HG02571 (cell line): ENCODE measurements around the gene CADPS.

Source experiments
- ATAC-seq: cut with Tn5 transposase; IDR thresholded peaks from one replicate; pipeline ENCODE4 v1.9.1; 2021; ENCODE audit warnings: mild to moderate bottlenecking, moderate library complexity; ENCODE audit not compliant: unreplicated experiment

The CADPS gene

GRCh38 chr3:62655056-62655690 lies 220.0 kb downstream of the CADPS start:
- no peak for ATAC-seq

GRCh38 chr3:62653796-62654195 lies 221.4 kb downstream of the CADPS start:
- no peak for ATAC-seq

GRCh38 chr3:62647711-62648110 lies 227.5 kb downstream of the CADPS start:
- ATAC-seq, result no peak

- ATAC-seq, result no peak
Observed at GRCh38 chr3:62644493-62644892, 230.7 kb downstream of the CADPS start.

- ATAC-seq, result no peak
Observed at GRCh38 chr3:62638316-62638715, 236.9 kb downstream of the CADPS start.

- no peak for ATAC-seq
Observed at GRCh38 chr3:62636235-62636826, 238.9 kb downstream of the CADPS start.

- no peak for ATAC-seq
Observed at GRCh38 chr3:62632510-62633294, 242.5 kb downstream of the CADPS start.

- no peak for ATAC-seq
Observed at GRCh38 chr3:62631488-62631887, 243.7 kb downstream of the CADPS start.

- no peak for ATAC-seq
Observed at GRCh38 chr3:62630664-62631063, 244.6 kb downstream of the CADPS start.

GRCh38 chr3:62625268-62625667 lies 249.9 kb downstream of the CADPS start:
- no peak for ATAC-seq

- no peak for ATAC-seq
Observed at GRCh38 chr3:62624185-62624584, 251.0 kb downstream of the CADPS start.

GRCh38 chr3:62622553-62623174 lies 252.6 kb downstream of the CADPS start:
- ATAC-seq, result no peak

- no peak for ATAC-seq
Observed at GRCh38 chr3:62621925-62622324, 253.3 kb downstream of the CADPS start.

- no peak for ATAC-seq
Observed at GRCh38 chr3:62621176-62621575, 254.0 kb downstream of the CADPS start.

GRCh38 chr3:62615258-62615849 lies 259.9 kb downstream of the CADPS start:
- no peak for ATAC-seq

- ATAC-seq, result no peak
Observed at GRCh38 chr3:62614527-62614926, 260.7 kb downstream of the CADPS start.

GRCh38 chr3:62611541-62612240 lies 263.5 kb downstream of the CADPS start:
- ATAC-seq, result no peak

- no peak for ATAC-seq
Observed at GRCh38 chr3:62607287-62608029, 267.8 kb downstream of the CADPS start.

- ATAC-seq, result no peak
Observed at GRCh38 chr3:62605413-62606068, 269.7 kb downstream of the CADPS start.
